SU-DHL-6 (cell line): ENCODE data around the gene HOXA6.

Source experiments
- CTCF ChIP-seq: fragments of 200-600 bp; sonication (generic); IDR thresholded peaks from one replicate; pipeline ENCODE4 v1.5.1; 2017; ENCODE audit warnings: antibody characterized with exemption, mild to moderate bottlenecking, low read length, moderate library complexity; ENCODE audit not compliant: insufficient read depth, poor library complexity, severe bottlenecking
- EZH2phosphoT487 ChIP-seq: fragments of 200-600 bp; sonication (generic), shearing (Covaris generic); conservative IDR thresholded peaks from 2 replicates; pipeline ENCODE4 v1.6.1; 2018; ENCODE audit warnings: mild to moderate bottlenecking, antibody characterized with exemption, low read length, moderate library complexity, mixed read lengths

- TF ChIP-seq CTCF, result no peak
- TF ChIP-seq EZH2phosphoT487, result no peak
Measured at GRCh38 chr7:27185013-27185853, 37.7 kb upstream of the HOXA6 start, which contains the start of gene HOXA11.
